ENCODE results near the gene GRIA4.

The GRIA4 gene

GRCh38 chr11:105754716-105755115 lies 144.8 kb downstream of the GRIA4 start:
- Histone ChIP-seq H3K4me3 (ENCODE audit: low read length, poor library complexity, severe bottlenecking) (no peak overlapping the region), H3K9me3 (ENCODE audit: insufficient read depth, low read depth, low read length) (no peaks in the 10 kb centered on the region)
- TF ChIP-seq CTCF (conservative IDR thresholded peaks at IDR 0.05; ENCODE audit: low read length), result no peak
- no peak for TF ChIP-seq EZH2phosphoT487 (IDR thresholded peaks at IDR 0.05; ENCODE audit: borderline replicate concordance)

GRCh38 chr11:105757107-105757506 lies 147.2 kb downstream of the GRIA4 start:
- no peak overlapping the region for H2AFZ ChIP-seq (ENCODE audit: low read length)
- H4K20me1 ChIP-seq (ENCODE audit: insufficient read depth, low read length, poor library complexity, severe bottlenecking), result no peaks in the 10 kb centered on the region
- no peaks in the 10 kb centered on the region for H3K79me2 ChIP-seq (ENCODE audit: insufficient read depth, low read length)
- H3K4me2 ChIP-seq (ENCODE audit: low read depth, low read length, poor library complexity, severe bottlenecking), result no peak overlapping the region
- H3K9me2 ChIP-seq (replicated peaks; ENCODE audit: low read depth, low read length), result no peaks in the 10 kb centered on the region
- no peak overlapping the region for H3K4me3 ChIP-seq (ENCODE audit: low read length, poor library complexity, severe bottlenecking)
- H3F3A ChIP-seq (ENCODE audit: low read depth), result no peaks in the 10 kb centered on the region
- H3K9me3 ChIP-seq (ENCODE audit: insufficient read depth, low read depth, low read length), result no peaks in the 10 kb centered on the region
- TF ChIP-seq EZH2phosphoT487 (IDR thresholded peaks at IDR 0.05; ENCODE audit: borderline replicate concordance) (no peak), CTCF (conservative IDR thresholded peaks at IDR 0.05; ENCODE audit: low read length) (no peak)
- no peaks in the 10 kb centered on the region for H3K36me3 ChIP-seq (ENCODE audit: insufficient read depth, low read length)
- H3K27me3 ChIP-seq (ENCODE audit: insufficient read depth, low read length, poor library complexity, severe bottlenecking), result no peaks in the 10 kb centered on the region
- no peak overlapping the region for H3K9ac ChIP-seq (ENCODE audit: low read depth, low read length, poor library complexity, severe bottlenecking)
- H3K4me1 ChIP-seq (ENCODE audit: insufficient read depth, low read length, poor library complexity, severe bottlenecking), result no peaks in the 10 kb centered on the region

More at GRCh38 chr11:105754716-105755115, 144.8 kb downstream of the GRIA4 start:
- Histone ChIP-seq H3K9ac (ENCODE audit: low read depth, low read length, poor library complexity, severe bottlenecking) (no peak overlapping the region), H2AFZ (ENCODE audit: low read length) (no peak overlapping the region), H3K36me3 (ENCODE audit: insufficient read depth, low read length) (no peaks in the 10 kb centered on the region), H4K20me1 (ENCODE audit: insufficient read depth, low read length, poor library complexity, severe bottlenecking) (no peaks in the 10 kb centered on the region), H3K9me2 (replicated peaks; ENCODE audit: low read depth, low read length) (no peaks in the 10 kb centered on the region), H3K27me3 (ENCODE audit: insufficient read depth, low read length, poor library complexity, severe bottlenecking) (no peaks in the 10 kb centered on the region), H3K4me1 (ENCODE audit: insufficient read depth, low read length, poor library complexity, severe bottlenecking) (no peaks in the 10 kb centered on the region), H3K79me2 (ENCODE audit: insufficient read depth, low read length) (no peaks in the 10 kb centered on the region), H3K4me2 (ENCODE audit: low read depth, low read length, poor library complexity, severe bottlenecking) (no peak overlapping the region), H3F3A (ENCODE audit: low read depth) (no peaks in the 10 kb centered on the region)

GRCh38 chr11:105763594-105763993 lies 153.7 kb downstream of the GRIA4 start:
- Histone ChIP-seq H3K36me3 (ENCODE audit: insufficient read depth, low read length) (no peaks in the 10 kb centered on the region), H3K4me1 (ENCODE audit: insufficient read depth, low read length, poor library complexity, severe bottlenecking) (no peaks in the 10 kb centered on the region), H3K9me2 (replicated peaks; ENCODE audit: low read depth, low read length) (no peaks in the 10 kb centered on the region), H3K79me2 (ENCODE audit: insufficient read depth, low read length) (no peaks in the 10 kb centered on the region), H3F3A (ENCODE audit: low read depth) (no peaks in the 10 kb centered on the region), H3K9ac (ENCODE audit: low read depth, low read length, poor library complexity, severe bottlenecking) (no peak overlapping the region), H3K4me3 (ENCODE audit: low read length, poor library complexity, severe bottlenecking) (no peak overlapping the region), H2AFZ (ENCODE audit: low read length) (no peak overlapping the region), H3K27me3 (ENCODE audit: insufficient read depth, low read length, poor library complexity, severe bottlenecking) (no peaks in the 10 kb centered on the region), H3K4me2 (ENCODE audit: low read depth, low read length, poor library complexity, severe bottlenecking) (no peak overlapping the region), H3K9me3 (ENCODE audit: insufficient read depth, low read depth, low read length) (no peaks in the 10 kb centered on the region), H4K20me1 (ENCODE audit: insufficient read depth, low read length, poor library complexity, severe bottlenecking) (no peaks in the 10 kb centered on the region)
- TF ChIP-seq EZH2phosphoT487 (IDR thresholded peaks at IDR 0.05; ENCODE audit: borderline replicate concordance), result no peak
- no peak for TF ChIP-seq CTCF (conservative IDR thresholded peaks at IDR 0.05; ENCODE audit: low read length)

All from Loucy (cell line).